Endothelial cell (in vitro differentiated cells): ENCODE data around the gene OSBPL6. TPM values are rescaled to one million over a fixed set of nuclear protein-coding genes. Genes with fewer than 3 reads are reported as not detected.

ENCODE experiments used
- DNase-seq: peaks from one replicate; pipeline ENCODE4 v3.0.0; 2021; ENCODE audit warnings: low spot score
- H3K27ac Mint-ChIP-seq: one replicate; pipeline ENCODE4 v1.8.0; 2021; ENCODE audit warnings: mixed read lengths, inconsistent platforms; ENCODE audit not compliant: unreplicated experiment
- H3K27me3 Mint-ChIP-seq: one replicate; pipeline ENCODE4 v1.8.0; 2021; ENCODE audit warnings: mild to moderate bottlenecking, moderate library complexity, mixed read lengths, inconsistent platforms; ENCODE audit not compliant: unreplicated experiment
- H3K36me3 Mint-ChIP-seq: one replicate; pipeline ENCODE4 v1.8.0; 2021; ENCODE audit warnings: mild to moderate bottlenecking, low read depth, mixed read lengths, inconsistent platforms; ENCODE audit not compliant: unreplicated experiment
- H3K4me1 Mint-ChIP-seq: one replicate; pipeline ENCODE4 v1.8.0; 2021; ENCODE audit warnings: mild to moderate bottlenecking, mixed read lengths, inconsistent platforms; ENCODE audit not compliant: unreplicated experiment
- H3K4me3 Mint-ChIP-seq: one replicate; pipeline ENCODE4 v1.8.0; 2021; ENCODE audit warnings: mild to moderate bottlenecking, mixed read lengths, inconsistent platforms; ENCODE audit not compliant: unreplicated experiment
- H3K9me3 Mint-ChIP-seq: one replicate; pipeline ENCODE4 v1.8.0; 2021; ENCODE audit warnings: mixed read lengths, inconsistent platforms; ENCODE audit not compliant: unreplicated experiment
- CTCF ChIP-seq: fragments of 200-600 bp; sonication (generic); IDR thresholded peaks from one replicate; pipeline ENCODE4 v1.5.0; 2021; ENCODE audit warnings: antibody characterized with exemption; ENCODE audit not compliant: unreplicated experiment
- total RNA-seq: library from RNA; stranded (reverse); fragmentation: NEBNext Ultra II Directional; extraction: Animal tissue kit (Norgen Biotek cat#: 25700); gene quantifications from one replicate; pipeline ENCODE4 v1.2.1, GENCODE V29; 2021; ENCODE audit not compliant: unreplicated experiment

Gene OSBPL6
- total RNA-seq, 1 donor from 2014 or later: 3.0 TPM

GRCh38 chr2:178211460-178211859 lies 17.1 kb downstream of the OSBPL6 start:
- Mint-ChIP-seq H3K36me3 (no peaks in the 10 kb centered on the region), H3K4me1 (peaks cover 10% of the 10 kb centered on the region), H3K27ac (no peak overlapping the region), H3K27me3 (peaks cover 3% of the 10 kb centered on the region), H3K9me3 (no peaks in the 10 kb centered on the region), H3K4me3 (no peak overlapping the region)
- no peak for TF ChIP-seq CTCF
- no peak for DNase-seq

GRCh38 chr2:178211943-178212342 lies 17.6 kb downstream of the OSBPL6 start:
- Mint-ChIP-seq H3K9me3 (no peaks in the 10 kb centered on the region), H3K4me3 (no peak overlapping the region), H3K27ac (no peak overlapping the region), H3K36me3 (no peaks in the 10 kb centered on the region), H3K27me3 (peaks cover 3% of the 10 kb centered on the region), H3K4me1 (peaks cover 10% of the 10 kb centered on the region)
- DNase-seq: no peak
- TF ChIP-seq CTCF: no peak

GRCh38 chr2:178213991-178214390 lies 19.7 kb downstream of the OSBPL6 start:
- H3K27ac Mint-ChIP-seq: no peak overlapping the region
- DNase-seq: no peak
- no peak for TF ChIP-seq CTCF
- H3K36me3 Mint-ChIP-seq: no peaks in the 10 kb centered on the region
- no peak overlapping the region for H3K4me3 Mint-ChIP-seq
- peaks cover 3% of the 10 kb centered on the region for H3K27me3 Mint-ChIP-seq
- H3K9me3 Mint-ChIP-seq: no peaks in the 10 kb centered on the region
- H3K4me1 Mint-ChIP-seq: peaks cover 12% of the 10 kb centered on the region

- H3K27me3 Mint-ChIP-seq: no peaks in the 10 kb centered on the region
- TF ChIP-seq CTCF: no peak
- no peak overlapping the region for H3K4me3 Mint-ChIP-seq
- no peak for DNase-seq
- H3K27ac Mint-ChIP-seq: no peak overlapping the region
- H3K36me3 Mint-ChIP-seq: no peaks in the 10 kb centered on the region
- peaks cover 2% of the 10 kb centered on the region for H3K4me1 Mint-ChIP-seq
- no peaks in the 10 kb centered on the region for H3K9me3 Mint-ChIP-seq
Observed at GRCh38 chr2:178219247-178219646, 24.9 kb downstream of the OSBPL6 start.

- no peaks in the 10 kb centered on the region for H3K27me3 Mint-ChIP-seq
Observed at GRCh38 chr2:178220814-178221213, 26.5 kb downstream of the OSBPL6 start.

More at GRCh38 chr2:178220814-178221213, 26.5 kb downstream of the OSBPL6 start:
- no peak for DNase-seq
- Mint-ChIP-seq H3K4me1 (peaks cover 2% of the 10 kb centered on the region), H3K36me3 (no peaks in the 10 kb centered on the region), H3K4me3 (no peak overlapping the region), H3K27ac (no peak overlapping the region), H3K9me3 (no peaks in the 10 kb centered on the region)
- TF ChIP-seq CTCF: no peak
